Measurements from ENCODE around the gene ZNF398.

Gene ZNF398

DNA sequence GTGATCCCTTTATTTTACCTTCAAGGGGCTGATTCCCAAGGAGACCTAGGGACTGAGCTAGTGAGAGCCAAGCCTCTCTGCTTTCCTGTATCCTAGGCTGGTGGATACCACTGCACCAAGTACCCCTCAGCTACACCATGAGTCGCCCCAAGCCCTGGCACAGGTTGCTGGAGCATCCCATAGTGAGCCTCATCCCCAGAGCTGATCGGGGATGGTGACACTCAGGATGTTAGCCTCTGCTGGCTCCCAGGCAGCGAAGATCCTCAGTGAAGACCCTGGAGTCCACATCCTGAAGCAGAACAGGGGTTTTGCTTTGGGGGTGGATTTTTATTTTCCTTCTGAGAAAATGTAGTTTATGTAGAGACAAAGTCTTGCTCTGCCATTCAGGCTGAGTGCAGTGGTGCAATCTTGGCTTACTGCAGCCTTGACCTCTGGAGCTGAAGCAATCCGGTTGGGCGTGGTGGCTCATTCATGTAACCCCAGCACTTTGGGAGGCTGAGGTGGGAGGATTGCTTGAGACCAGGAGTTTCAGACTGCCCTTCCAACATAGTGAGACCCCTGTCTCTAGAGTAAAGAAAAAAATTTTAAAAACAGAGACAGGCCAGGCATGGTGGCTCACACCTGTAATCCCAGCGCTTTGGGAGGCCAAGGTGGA, 79.7 kb downstream of the ZNF398 start:
- Histone ChIP-seq H3K4me3 (ENCODE audit: low read depth, low read length) (no peak overlapping the region), H3K36me3 (replicated peaks) (peaks cover 29% of the 10 kb centered on the region), H3K27ac (no peak overlapping the region), H3K27me3 (replicated peaks) (no peaks in the 10 kb centered on the region)
- no peak for TF ChIP-seq CTCF (IDR thresholded peaks at IDR 0.05; ENCODE audit: low read depth, low read length, missing control alignments)
- in situ Hi-C loops (cut with HindIII; ENCODE audit: low pct_ligation_motif_present, low sequenced_read_pairs): no loop called here
- DNase-seq: no peak

GRCh38 chr7:149228831-149229471, 81.7 kb downstream of the ZNF398 start:
- TF ChIP-seq CTCF (IDR thresholded peaks at IDR 0.05; ENCODE audit: low read depth, low read length, missing control alignments): no peak
- in situ Hi-C loops (cut with HindIII; ENCODE audit: low pct_ligation_motif_present, low sequenced_read_pairs): no loop called here

DNA sequence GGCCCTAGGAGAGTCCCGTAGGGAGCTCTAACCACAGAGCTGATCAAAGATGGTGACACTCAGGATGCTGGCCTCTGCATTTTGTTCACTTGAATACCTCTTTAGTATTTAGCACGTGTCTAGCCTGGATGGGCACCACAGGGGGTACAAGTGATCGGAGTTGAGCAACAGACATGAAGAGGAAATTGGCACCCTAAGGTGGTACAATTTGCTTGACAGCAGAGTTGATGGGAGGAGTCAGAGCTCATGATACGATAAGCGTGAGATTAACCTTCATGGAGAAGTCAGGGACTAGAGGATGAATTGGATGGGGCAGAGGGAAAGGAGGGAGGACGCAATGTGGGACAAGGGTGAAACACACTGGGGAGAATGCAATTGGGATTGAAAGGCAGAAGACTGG, 82.3 kb downstream of the ZNF398 start:
- no peak for TF ChIP-seq CTCF (IDR thresholded peaks at IDR 0.05; ENCODE audit: low read depth, low read length, missing control alignments)
- H3K27ac ChIP-seq: no peak overlapping the region
- no peaks in the 10 kb centered on the region for H3K27me3 ChIP-seq (replicated peaks)
- H3K4me3 ChIP-seq (ENCODE audit: low read depth, low read length): no peak overlapping the region
- H3K36me3 ChIP-seq (replicated peaks): peaks cover 15% of the 10 kb centered on the region
- DNase-seq: no peak
- in situ Hi-C loops (cut with HindIII; ENCODE audit: low pct_ligation_motif_present, low sequenced_read_pairs): no loop called here

More at GRCh38 chr7:149228831-149229471, 81.7 kb downstream of the ZNF398 start:
- H3K36me3 ChIP-seq (replicated peaks): peaks cover 20% of the 10 kb centered on the region
- no peak overlapping the region for H3K27ac ChIP-seq
- no peaks in the 10 kb centered on the region for H3K27me3 ChIP-seq (replicated peaks)
- no peak for DNase-seq
- H3K4me3 ChIP-seq (ENCODE audit: low read depth, low read length): no peak overlapping the region

GRCh38 chr7:149232362-149232761, 85.1 kb downstream of the ZNF398 start:
- no peak for DNase-seq
- no peak overlapping the region for H3K27ac ChIP-seq
- no peak overlapping the region for H3K4me3 ChIP-seq (ENCODE audit: low read depth, low read length)
- no peak for TF ChIP-seq CTCF (IDR thresholded peaks at IDR 0.05; ENCODE audit: low read depth, low read length, missing control alignments)
- in situ Hi-C loops (cut with HindIII; ENCODE audit: low pct_ligation_motif_present, low sequenced_read_pairs): no loop called here
- H3K27me3 ChIP-seq (replicated peaks): no peaks in the 10 kb centered on the region
- no peaks in the 10 kb centered on the region for H3K36me3 ChIP-seq (replicated peaks)
